Activated CD8-positive, alpha-beta memory T cell treated with anti-CD3 and anti-CD28 coated beads, Interleukin-2, amount 50 U/mL, for 24 hours (primary cell): Measurements from ENCODE around the gene ZSCAN30.
A peak's percentile ranks its signal among the peaks of the same experiment; 100 is the strongest.

Experiments used
- DNase-seq: peaks from one replicate; pipeline ENCODE4 v3.0.0-alpha.2; 2020; ENCODE audit errors: extremely low read depth

ZSCAN30 gene

DNA sequence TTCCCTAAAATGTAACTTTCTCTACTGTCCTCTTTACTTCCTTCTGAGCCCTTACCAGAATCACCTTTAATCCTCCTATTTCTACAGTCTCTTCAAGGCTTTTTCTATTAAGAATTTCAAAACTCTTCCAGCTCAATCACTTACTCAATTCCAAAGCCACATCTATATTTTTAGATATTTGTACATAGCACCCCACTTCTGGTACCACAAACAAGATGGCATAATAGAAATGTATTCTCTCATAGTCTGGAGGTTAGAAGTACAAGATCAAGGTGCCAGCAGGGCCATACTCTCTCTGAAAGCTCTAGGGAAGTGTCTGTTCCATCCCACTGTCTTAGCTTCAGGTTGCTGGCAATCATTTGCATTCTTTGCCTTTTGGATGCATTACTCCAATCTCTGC lies 11.1 kb downstream of the ZSCAN30 start:
- DNase-seq = no peak

DNA sequence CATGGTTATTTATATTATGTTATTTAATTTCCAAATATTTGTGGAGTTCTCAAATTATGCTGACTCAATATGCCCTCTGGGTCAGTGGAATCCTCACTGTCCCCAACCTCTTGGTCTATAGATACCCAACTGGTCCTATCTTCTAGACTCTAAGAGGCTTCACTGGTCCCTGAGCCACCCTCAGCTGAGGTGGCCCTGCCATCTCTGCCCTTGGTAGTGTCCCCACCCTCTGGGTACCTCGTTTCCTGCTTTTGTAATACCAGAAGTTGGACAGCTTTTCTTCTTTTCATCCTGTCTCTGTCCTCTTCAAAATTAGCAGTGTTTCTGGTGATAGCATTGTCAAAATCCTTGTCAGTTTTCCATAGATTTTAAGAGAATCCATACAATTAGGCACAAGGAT lies 11.9 kb downstream of the ZSCAN30 start:
- no peak for DNase-seq

DNA sequence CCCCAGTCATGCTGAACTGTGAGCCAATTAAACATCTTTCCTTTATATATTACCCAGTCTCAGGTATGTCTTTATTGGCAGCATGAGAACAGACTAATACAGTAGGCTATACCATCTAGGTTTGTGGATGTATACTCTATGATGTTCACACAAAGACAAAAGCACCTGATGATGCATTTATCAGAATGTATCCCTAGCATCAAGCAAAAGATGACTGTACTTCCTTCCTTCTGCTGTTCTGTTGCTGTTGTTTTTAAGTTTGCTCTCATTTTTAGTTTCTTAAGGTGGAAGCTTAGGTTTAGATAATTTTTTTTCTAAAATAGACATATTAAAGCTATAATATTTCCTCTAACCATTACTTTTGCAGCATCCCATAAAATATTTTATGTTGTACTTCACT lies 12.4 kb downstream of the ZSCAN30 start:
- DNase-seq = no peak

DNA sequence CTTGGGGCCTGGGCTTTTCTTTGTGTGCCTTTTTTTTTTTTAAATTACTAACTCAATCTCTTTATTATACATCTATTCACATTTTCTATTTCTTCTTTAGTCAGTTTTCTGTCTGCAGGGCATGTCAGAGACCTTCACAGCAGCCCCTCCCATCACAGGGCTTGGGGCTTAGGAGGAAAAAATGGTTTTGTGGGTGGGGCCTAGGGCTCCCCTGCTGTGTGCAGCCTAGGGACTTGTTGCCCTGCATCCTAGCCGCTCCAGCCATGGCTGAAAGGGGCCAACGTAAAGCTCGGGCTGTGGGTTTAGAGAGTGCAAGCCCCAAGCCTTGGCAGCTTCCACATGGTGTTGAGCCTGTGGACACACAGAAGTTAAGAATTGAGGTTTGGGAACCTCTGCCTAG lies 13.8 kb downstream of the ZSCAN30 start:
- DNase-seq = no peak

GRCh38 chr18:35271656-35272055 lies 18.4 kb downstream of the ZSCAN30 start:
- no peak for DNase-seq

DNA sequence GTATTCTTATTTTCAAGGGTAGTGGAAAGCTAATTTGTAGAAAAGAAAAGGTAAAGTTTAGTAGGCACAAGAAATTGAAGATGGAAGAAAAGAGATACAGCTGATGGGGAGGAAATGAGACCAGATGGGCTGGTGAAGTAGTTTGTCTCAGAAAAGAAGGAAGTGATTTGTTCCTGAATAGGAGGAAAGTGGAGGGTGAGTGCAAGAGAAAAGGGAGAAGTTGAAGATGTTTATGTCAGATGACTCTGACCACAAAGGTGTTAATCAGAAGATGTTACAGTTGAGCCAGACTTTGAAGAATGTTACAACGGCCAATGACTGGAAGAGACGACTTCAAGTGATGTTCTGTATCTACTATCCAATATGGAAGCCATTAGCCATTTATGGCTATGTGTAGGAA lies 21.2 kb downstream of the ZSCAN30 start:
- no peak for DNase-seq

GRCh38 chr18:35267809-35268208 lies 22.2 kb downstream of the ZSCAN30 start:
- DNase-seq = no peak

DNA sequence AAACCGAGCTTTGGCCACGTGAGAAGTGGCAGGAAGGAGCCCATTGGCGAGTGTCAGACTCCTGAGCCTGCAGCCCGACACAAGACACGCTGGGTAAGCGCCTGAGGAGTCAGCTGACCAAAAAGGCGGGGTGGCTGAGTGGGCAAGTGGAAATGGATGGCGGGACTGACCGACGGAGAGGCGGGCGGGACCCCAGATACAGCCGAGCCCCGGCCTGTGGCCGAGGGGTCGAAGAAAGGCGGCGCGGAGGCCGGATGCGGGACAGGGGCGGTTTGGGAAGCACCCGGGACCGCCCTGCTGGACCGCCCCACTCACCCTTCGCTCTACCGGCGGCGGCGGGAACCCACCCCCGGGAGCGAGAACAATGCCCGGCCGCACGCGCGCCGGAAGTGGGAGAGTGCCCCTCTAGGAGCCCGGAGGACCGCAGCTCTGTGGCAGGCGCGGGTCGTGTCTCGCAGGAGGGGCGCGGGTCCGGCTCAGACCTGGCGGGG lies 22.8 kb downstream of the ZSCAN30 start:
- DNase-seq = peak; percentile 39

DNA sequence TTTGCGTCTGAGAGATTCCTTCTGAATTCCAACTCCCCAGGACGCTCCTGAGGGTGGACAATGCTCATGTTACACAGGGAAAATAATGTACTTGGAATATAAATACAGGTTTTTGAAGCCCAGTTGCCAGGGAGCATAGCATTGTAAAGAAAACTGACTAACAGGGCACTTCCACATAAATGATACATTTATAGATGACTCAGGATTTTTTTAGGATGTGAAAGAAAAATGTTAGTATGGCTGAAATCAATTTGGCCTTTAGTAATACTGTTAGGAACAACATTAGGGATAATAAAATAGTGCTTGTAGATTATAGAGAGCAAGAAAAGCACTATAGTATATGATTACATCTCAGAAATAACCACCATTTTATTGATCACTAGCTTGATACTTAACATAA lies 25.6 kb downstream of the ZSCAN30 start:
- no peak for DNase-seq

GRCh38 chr18:35256947-35257346 lies 33.1 kb downstream of the ZSCAN30 start:
- no peak for DNase-seq

DNA sequence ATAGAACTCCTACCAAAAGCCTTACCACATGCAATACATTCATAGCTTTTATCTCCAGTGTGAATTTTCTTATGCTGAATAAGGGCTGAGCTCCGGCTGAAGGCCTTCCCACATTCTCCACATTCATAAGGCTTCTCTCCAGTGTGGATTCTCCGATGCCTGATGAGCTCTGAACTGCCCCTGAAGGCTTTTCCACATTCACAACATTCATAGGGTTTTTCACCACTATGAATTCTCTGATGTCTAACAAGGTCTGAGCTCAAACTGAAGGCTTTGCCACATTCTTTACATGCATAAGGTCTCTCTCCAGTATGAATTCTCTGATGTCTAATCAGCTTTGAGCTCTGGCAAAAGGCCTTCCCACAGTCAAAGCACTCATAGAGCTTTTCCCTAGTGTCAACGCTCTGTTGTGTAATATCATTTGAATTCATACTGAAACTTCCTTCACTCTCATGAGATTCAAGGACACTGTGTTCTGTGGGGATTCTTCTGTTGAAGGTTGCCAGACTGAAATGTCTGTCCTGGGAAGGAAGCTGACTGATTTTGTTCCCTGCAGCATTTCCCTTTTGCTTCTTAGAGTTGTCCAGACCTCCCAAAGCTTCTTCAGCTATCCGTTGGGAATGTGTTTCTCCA lies 36.3 kb downstream of the ZSCAN30 start:
- no peak for DNase-seq

GRCh38 chr18:35252466-35252865 lies 37.6 kb downstream of the ZSCAN30 start:
- DNase-seq = no peak

GRCh38 chr18:35248429-35248828 lies 41.6 kb downstream of the ZSCAN30 start:
- DNase-seq = no peak

DNA sequence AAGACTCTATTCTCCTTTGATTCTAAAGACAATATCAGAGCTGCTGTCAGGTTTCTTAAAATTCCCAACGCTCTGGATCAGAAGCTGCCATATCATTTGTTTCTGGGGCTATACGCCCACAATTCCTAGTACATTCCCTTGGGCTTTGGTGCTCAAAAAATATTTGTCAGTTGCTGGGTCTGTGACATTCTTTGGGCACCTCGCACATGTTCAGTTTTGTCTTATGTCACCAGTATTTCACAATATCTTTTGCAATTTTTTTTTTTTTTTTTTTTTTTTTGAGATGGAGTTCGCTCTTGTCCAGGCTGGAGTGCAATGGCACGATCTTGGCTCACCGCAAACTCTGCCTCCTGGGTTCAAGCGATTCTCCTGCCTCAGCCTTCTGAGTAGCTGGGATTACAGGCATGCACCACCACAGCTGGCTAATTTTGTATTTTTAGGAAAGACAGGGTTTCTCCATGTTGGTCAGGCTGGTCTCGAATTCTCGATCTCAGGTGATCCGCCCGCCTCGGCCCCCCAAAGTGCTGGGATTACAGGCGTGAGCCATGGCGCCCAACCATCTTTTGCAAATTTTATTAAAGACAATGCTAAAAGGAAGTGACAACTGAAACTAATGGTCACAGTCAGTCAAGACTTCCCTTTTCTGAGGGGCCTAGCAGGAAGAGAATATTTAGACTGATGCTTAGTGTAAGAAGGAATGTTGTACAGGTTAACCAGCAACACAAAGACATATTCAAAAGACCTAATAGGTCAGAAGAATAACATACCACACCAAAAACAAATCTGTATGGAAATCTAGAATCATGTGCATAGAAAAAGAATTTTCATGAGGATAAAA lies 42.4 kb downstream of the ZSCAN30 start:
- no peak for DNase-seq

DNA sequence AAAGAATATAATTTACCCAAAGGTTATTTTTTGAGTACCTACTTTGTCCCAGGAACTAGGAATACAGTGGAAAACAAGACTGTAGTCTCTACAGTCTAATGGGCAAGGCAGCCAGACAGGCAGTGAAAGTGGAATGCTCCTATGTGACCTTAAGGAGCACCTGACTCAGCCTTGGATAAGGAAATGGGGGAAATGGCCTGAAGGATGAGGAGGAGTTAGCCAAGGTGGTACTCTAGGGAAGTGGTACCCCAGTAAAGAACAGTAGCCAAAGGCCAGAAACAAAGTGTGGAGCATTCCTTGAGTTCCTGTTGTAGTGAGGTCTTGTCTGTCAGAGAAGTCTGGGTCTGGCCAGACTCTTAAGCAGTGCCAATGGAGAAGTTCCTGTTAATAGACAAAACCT lies 43.2 kb downstream of the ZSCAN30 start:
- DNase-seq = no peak

DNA sequence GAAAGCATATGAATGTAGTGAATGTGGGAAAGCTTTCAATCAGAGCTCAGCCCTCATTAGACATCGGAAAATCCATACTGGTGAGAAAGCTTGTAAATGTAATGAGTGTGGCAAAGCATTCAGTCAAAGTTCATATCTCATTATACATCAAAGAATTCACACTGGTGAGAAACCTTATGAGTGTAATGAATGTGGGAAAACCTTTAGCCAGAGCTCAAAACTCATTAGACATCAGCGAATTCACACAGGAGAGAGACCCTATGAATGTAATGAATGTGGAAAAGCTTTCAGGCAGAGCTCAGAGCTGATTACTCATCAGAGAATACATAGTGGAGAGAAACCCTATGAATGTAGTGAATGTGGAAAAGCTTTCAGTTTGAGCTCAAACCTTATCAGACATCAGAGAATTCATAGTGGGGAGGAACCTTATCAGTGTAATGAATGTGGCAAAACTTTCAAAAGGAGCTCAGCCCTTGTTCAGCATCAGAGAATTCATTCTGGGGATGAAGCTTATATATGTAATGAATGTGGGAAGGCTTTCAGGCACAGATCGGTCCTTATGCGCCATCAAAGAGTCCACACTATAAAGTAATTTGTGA lies 44.2 kb downstream of the ZSCAN30 start:
- DNase-seq = no peak

- no peak for DNase-seq
These were observed 45.4 kb downstream of the ZSCAN30 start for GRCh38 chr18:35244671-35245070.

DNA sequence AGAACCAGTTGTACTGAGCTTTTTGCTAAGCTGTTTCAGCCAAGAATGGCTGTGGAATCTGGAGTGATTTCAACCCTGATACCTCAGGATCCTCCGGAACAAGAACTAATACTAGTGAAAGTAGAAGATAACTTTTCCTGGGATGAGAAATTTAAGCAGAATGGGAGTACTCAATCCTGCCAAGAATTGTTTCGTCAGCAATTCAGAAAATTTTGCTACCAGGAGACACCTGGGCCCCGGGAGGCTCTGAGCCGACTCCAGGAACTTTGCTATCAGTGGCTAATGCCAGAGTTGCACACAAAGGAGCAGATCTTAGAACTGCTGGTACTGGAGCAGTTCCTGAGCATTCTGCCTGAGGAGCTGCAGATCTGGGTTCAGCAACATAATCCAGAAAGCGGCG lies 47.6 kb downstream of the ZSCAN30 start:
- no peak for DNase-seq

- DNase-seq = no peak
These were observed 48.6 kb downstream of the ZSCAN30 start for GRCh38 chr18:35241448-35241804.

DNA sequence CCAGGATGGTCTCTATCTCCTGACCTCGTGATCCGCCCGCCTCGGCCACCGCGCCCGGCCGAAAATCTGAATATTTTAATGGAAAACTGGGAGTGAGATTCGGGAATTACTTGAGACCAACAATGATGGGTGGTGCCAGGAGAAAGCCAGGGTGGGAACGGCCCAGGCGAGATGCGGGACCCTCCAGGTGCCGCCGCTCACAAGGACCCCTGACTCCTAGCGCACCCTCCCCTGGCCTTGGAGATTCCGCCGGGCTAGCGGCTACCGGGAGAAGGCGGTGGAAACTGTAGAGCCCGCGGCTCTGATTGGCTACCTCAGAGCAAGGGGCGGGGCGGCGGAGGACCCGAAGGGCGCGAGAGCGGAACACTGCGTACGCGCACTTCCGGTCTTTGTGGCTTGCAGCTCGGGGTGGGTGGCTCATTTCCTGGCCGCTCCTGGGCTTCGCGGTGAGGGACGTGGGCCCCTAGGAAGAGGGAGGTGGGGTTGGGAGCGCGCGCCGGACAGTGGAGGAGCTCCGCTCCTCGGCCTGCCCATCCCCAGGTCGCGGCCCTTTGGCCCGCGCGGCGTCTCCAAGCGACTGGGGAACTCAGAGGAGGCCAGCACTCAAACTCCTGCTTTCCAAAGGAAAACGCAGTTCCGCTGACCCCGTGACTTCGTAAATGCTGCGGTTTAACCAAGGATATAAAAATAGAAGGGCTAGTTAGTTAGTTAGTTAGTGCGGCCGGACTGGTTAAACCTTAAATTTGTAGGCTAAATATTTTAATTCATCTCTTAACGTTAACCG lies 49.2 kb downstream of the ZSCAN30 start, which contains the start of gene ZNF397:
ZNF397 (plus strand) TSS at position 371 of the 784 bp plus-strand sequence. CDS start 1,437 bp downstream, outside the sequence.
- peak; percentile 94 for DNase-seq

DNA sequence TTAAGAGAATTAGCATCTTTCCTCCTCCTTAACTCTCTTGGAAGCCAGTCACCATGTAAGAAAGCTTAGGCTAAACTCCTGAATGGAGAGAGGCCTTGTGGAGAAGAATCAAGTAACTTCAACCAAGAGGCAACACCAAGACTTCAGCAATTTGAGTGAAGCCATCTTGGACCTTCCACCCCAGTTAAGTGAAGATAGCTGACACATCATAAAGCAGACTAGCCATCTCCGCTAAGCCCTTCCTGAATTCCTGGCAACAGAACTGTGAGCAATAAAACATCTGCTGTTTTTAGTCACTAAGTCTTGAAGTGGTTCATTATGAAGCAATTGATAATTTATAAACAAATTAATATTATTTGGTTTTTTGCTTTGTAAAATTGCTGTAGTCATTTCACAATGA lies 50.7 kb downstream of the ZSCAN30 start:
- DNase-seq = no peak
